Measurements from ENCODE around the gene FMO5. TPM values are rescaled to one million over a fixed set of nuclear protein-coding genes. Genes with fewer than 3 reads are reported as not detected.

FMO5 gene
- total and polyA plus RNA-seq, 4 donors: 36.0 to 152 (median 99.1) TPM

DNA sequence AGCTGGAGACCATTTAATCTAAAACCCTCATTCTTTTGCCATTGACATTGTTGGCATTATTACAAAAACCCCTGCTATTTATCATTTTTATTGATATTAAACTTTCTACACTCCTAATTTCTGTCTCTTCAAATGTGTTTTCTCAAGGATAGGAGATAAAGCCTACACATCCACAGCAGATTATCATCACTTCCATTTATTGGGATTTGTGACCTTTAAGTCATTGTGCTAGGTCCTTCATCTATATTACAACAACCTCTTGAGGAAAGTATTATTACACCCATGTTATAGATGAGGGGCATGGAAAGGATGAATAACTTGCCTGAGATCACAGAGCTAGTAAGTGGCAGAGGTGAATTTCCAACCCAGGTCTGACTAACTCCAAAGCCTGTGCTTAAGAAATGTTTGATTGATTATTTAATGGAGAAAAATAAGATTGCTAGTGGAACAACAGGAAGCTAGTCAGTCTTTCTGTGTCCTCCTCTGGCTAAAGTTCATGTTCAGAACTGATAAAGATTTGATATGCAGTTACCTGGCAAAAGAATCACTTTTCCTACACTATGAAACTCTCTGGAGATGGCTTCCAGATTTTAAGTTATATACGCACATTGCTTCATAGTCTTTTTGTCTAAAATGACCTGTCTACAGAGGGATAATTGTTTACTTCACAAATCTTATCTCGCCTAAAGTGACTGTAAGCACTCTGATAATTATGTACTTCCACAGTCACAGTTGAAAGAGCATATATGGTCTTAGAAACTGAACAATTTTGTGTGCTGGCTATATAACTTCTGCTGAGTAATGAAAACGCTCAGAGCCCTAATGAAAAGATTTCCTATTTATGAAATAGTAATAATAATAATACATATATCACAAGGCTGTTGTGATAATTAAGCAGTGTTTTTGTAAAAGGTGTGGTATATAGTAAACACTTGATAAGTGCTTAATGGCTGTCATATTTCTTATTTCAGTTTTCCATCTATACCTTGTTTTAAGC, 15.0 kb downstream of the FMO5 start:
- Histone ChIP-seq H3K4me3 (ENCODE audit: low read depth in 1 of 3, low read length in 3 of 3) (no peak overlapping the region), H3K27me3 (ENCODE audit: control insufficient read depth in 4 of 4, insufficient read depth in 4 of 4, low read length in 3 of 4) (no peaks in the 10 kb centered on the region), H3K4me1 (ENCODE audit: control insufficient read depth in 4 of 4, insufficient read depth in 4 of 4, low read length in 3 of 4) (peaks cover 6 to 41% (median 32%) of the 10 kb centered on the region in 4 donors), H3K27ac (ENCODE audit: low read depth in 1 of 2, low read length in 2 of 2) (no peak overlapping the region), H3K9ac (ENCODE audit: low read depth in 1 of 2, low read length in 2 of 2) (peak overlapping the region in 1 of 2 donors; percentile 44), H3K9me3 (ENCODE audit: control insufficient read depth in 4 of 4, low read length in 3 of 4) (no peaks in the 10 kb centered on the region), H3K36me3 (ENCODE audit: control insufficient read depth in 4 of 4, insufficient read depth in 3 of 4, low read depth in 1 of 4, low read length in 3 of 4) (peaks cover 2 to 59% (median 39%) of the 10 kb centered on the region in 4 donors)
- 69% methylated on average over 3 of the region's 3 CpGs for WGBS
- TF ChIP-seq RAD21 (IDR thresholded peaks at IDR 0.05) (peak; percentile 17 to 18), YY1 (IDR thresholded peaks at IDR 0.05) (no peak), GABPA (IDR thresholded peaks at IDR 0.05 in 1 of 2, conservative IDR thresholded peaks at IDR 0.05 in 1 of 2) (peak in 1 of 2 donors; percentile 21), RXRA (IDR thresholded peaks at IDR 0.05) (peak in 1 of 2 donors; percentile 42), CTCF (IDR thresholded peaks at IDR 0.05; ENCODE audit: low read depth, low read length, missing input control) (no peak), HNF4A (conservative IDR thresholded peaks at IDR 0.05) (peak; percentile 39 to 68), JUND (IDR thresholded peaks at IDR 0.05) (peak in 1 of 2 donors; percentile 52)
- no peak for DNase-seq (ENCODE audit: low spot score)

- H3K4me3 ChIP-seq (ENCODE audit: low read depth in 1 of 3, low read length in 3 of 3): no peak overlapping the region
- H3K9ac ChIP-seq (ENCODE audit: low read depth in 1 of 2, low read length in 2 of 2): no peak overlapping the region
- DNase-seq (ENCODE audit: low spot score): no peak
- peaks cover 4 to 28% (median 22%) of the 10 kb centered on the region in 4 donors for H3K4me1 ChIP-seq (ENCODE audit: control insufficient read depth in 4 of 4, insufficient read depth in 4 of 4, low read length in 3 of 4)
- peaks cover 3 to 71% (median 52%) of the 10 kb centered on the region in 4 donors for H3K36me3 ChIP-seq (ENCODE audit: control insufficient read depth in 4 of 4, insufficient read depth in 3 of 4, low read depth in 1 of 4, low read length in 3 of 4)
- no peaks in the 10 kb centered on the region for H3K9me3 ChIP-seq (ENCODE audit: control insufficient read depth in 4 of 4, low read length in 3 of 4)
- no peaks in the 10 kb centered on the region for H3K27me3 ChIP-seq (ENCODE audit: control insufficient read depth in 4 of 4, insufficient read depth in 4 of 4, low read length in 3 of 4)
- WGBS: 85% methylated on average over 7 of the region's 7 CpGs
- TF ChIP-seq HNF4A (conservative IDR thresholded peaks at IDR 0.05) (no peak), SP1 (IDR thresholded peaks at IDR 0.05) (no peak), GABPA (IDR thresholded peaks at IDR 0.05 in 1 of 2, conservative IDR thresholded peaks at IDR 0.05 in 1 of 2) (no peak), ZBTB33 (IDR thresholded peaks at IDR 0.05) (no peak)
- no peak overlapping the region for H3K27ac ChIP-seq (ENCODE audit: low read depth in 1 of 2, low read length in 2 of 2)
These were observed 16.5 kb downstream of the FMO5 start for GRCh38 chr1:147208619-147209018.

- H3K9me3 ChIP-seq (ENCODE audit: control insufficient read depth in 4 of 4, low read length in 3 of 4): no peaks in the 10 kb centered on the region
- WGBS: 89% methylated on average over 1 of the region's 1 CpG
- H3K36me3 ChIP-seq (ENCODE audit: control insufficient read depth in 4 of 4, insufficient read depth in 3 of 4, low read depth in 1 of 4, low read length in 3 of 4): peaks cover 3 to 71% (median 49%) of the 10 kb centered on the region in 4 donors
- H3K27me3 ChIP-seq (ENCODE audit: control insufficient read depth in 4 of 4, insufficient read depth in 4 of 4, low read length in 3 of 4): no peaks in the 10 kb centered on the region
- peaks cover 4 to 16% (median 11%) of the 10 kb centered on the region in 4 donors for H3K4me1 ChIP-seq (ENCODE audit: control insufficient read depth in 4 of 4, insufficient read depth in 4 of 4, low read length in 3 of 4)
- H3K9ac ChIP-seq (ENCODE audit: low read depth in 1 of 2, low read length in 2 of 2): no peak overlapping the region
- H3K4me3 ChIP-seq (ENCODE audit: low read depth in 1 of 3, low read length in 3 of 3): no peak overlapping the region
- H3K27ac ChIP-seq (ENCODE audit: low read depth in 1 of 2, low read length in 2 of 2): no peak overlapping the region
- DNase-seq (ENCODE audit: low spot score): no peak
- TF ChIP-seq CTCF (IDR thresholded peaks at IDR 0.05; ENCODE audit: low read depth, low read length, missing input control) (no peak), ATF3 (IDR thresholded peaks at IDR 0.05) (no peak), RXRA (IDR thresholded peaks at IDR 0.05) (no peak), HNF4A (conservative IDR thresholded peaks at IDR 0.05) (no peak), FOXA2 (IDR thresholded peaks at IDR 0.05) (no peak), FOXA1 (IDR thresholded peaks at IDR 0.05) (no peak)
- TF ChIP-seq, protein P1, sequence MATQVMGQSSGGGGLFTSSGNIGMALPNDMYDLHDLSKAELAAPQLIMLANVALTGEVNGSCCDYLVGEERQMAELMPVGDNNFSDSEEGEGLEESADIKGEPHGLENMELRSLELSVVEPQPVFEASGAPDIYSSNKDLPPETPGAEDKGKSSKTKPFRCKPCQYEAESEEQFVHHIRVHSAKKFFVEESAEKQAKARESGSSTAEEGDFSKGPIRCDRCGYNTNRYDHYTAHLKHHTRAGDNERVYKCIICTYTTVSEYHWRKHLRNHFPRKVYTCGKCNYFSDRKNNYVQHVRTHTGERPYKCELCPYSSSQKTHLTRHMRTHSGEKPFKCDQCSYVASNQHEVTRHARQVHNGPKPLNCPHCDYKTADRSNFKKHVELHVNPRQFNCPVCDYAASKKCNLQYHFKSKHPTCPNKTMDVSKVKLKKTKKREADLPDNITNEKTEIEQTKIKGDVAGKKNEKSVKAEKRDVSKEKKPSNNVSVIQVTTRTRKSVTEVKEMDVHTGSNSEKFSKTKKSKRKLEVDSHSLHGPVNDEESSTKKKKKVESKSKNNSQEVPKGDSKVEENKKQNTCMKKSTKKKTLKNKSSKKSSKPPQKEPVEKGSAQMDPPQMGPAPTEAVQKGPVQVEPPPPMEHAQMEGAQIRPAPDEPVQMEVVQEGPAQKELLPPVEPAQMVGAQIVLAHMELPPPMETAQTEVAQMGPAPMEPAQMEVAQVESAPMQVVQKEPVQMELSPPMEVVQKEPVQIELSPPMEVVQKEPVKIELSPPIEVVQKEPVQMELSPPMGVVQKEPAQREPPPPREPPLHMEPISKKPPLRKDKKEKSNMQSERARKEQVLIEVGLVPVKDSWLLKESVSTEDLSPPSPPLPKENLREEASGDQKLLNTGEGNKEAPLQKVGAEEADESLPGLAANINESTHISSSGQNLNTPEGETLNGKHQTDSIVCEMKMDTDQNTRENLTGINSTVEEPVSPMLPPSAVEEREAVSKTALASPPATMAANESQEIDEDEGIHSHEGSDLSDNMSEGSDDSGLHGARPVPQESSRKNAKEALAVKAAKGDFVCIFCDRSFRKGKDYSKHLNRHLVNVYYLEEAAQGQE (IDR thresholded peaks at IDR 0.05): no peak
These were observed 17.9 kb downstream of the FMO5 start for GRCh38 chr1:147207192-147207591.

All from liver (tissue), 9 donors.